A549 (cell line): ENCODE results near the gene RAI2.

Experiments used
- BHLHE40 ChIP-seq: IDR thresholded peaks from 2 replicates; pipeline ENCODE4 v1.6.1; 2012; ENCODE audit warnings: low read depth, low read length, inconsistent platforms
- HDAC2 ChIP-seq: fragments of 200-600 bp; sonication (generic); IDR thresholded peaks from 2 replicates; pipeline ENCODE4 v1.6.1; 2016
- POLR2A ChIP-seq: IDR thresholded peaks from 2 replicates; pipeline ENCODE4 v1.6.1; 2012; ENCODE audit warnings: mild to moderate bottlenecking, low read length
- RCOR1 ChIP-seq: fragments of 150-350 bp; IDR thresholded peaks from 2 replicates; pipeline ENCODE4 v1.6.1; 2014; ENCODE audit warnings: antibody characterized with exemption, low read length, low read depth
- RNF2 ChIP-seq: fragments of 200-600 bp; sonication (generic); IDR thresholded peaks from 2 replicates; pipeline ENCODE4 v1.6.1; 2016; ENCODE audit warnings: low read depth, mild to moderate bottlenecking, antibody characterized with exemption, moderate library complexity, borderline replicate concordance
- TF ChIP-seq, protein P1 (sequence below): fragments of >200 bp; sonication (Bioruptor Twin); formaldehyde crosslinking; IDR thresholded peaks from 3 replicates; pipeline ENCODE4 v1.5.1; 2016
- TF ChIP-seq, protein P2 (sequence below): fragments of 450-650 bp; IDR thresholded peaks from 2 replicates; pipeline ENCODE4 v1.6.1; 2014; ENCODE audit warnings: antibody characterized with exemption

DNA sequence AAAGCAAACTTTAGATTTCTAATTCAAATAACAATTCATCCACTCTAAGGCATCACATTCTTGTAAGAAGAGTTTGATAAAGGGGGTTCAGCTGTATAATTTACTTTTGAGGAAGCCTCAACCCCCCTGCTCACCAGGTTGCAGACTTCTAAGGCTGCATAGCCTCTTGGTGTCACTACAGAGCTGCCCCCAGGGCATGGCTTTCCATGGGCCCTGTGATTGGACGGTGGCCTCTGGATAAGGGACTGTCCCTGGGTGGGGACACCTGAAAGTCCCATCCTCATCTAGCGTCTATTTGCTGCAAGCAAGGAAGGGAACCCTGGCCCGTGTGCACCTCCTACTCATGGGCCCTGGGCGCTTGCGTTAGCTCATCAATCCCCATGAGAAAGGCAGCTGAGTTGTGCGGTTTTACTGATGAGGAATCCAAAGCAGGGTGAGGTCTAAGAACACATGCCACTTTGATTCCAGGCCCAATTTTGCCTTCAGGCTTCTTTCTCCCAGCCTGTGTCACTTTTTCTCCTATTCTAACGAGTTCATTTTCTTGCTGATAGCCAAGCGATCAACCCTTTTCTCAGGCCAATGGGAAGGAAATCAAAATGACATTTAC, 72.0 kb downstream of the RAI2 start:
- no peak for TF ChIP-seq HDAC2
- no peak for TF ChIP-seq POLR2A
- no peak for TF ChIP-seq RCOR1
- TF ChIP-seq, protein P1, sequence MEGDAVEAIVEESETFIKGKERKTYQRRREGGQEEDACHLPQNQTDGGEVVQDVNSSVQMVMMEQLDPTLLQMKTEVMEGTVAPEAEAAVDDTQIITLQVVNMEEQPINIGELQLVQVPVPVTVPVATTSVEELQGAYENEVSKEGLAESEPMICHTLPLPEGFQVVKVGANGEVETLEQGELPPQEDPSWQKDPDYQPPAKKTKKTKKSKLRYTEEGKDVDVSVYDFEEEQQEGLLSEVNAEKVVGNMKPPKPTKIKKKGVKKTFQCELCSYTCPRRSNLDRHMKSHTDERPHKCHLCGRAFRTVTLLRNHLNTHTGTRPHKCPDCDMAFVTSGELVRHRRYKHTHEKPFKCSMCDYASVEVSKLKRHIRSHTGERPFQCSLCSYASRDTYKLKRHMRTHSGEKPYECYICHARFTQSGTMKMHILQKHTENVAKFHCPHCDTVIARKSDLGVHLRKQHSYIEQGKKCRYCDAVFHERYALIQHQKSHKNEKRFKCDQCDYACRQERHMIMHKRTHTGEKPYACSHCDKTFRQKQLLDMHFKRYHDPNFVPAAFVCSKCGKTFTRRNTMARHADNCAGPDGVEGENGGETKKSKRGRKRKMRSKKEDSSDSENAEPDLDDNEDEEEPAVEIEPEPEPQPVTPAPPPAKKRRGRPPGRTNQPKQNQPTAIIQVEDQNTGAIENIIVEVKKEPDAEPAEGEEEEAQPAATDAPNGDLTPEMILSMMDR = no peak
- no peak for TF ChIP-seq BHLHE40
- TF ChIP-seq, protein P2, sequence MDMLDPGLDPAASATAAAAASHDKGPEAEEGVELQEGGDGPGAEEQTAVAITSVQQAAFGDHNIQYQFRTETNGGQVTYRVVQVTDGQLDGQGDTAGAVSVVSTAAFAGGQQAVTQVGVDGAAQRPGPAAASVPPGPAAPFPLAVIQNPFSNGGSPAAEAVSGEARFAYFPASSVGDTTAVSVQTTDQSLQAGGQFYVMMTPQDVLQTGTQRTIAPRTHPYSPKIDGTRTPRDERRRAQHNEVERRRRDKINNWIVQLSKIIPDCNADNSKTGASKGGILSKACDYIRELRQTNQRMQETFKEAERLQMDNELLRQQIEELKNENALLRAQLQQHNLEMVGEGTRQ = no peak
- no peak for TF ChIP-seq RNF2
